Fibroblast of skin of right quadriceps (primary cell): Measurements from ENCODE around the gene CD27.
"Not testable (repeated sequence)": the region's sequence is repeated elsewhere in the genome, so short reads cannot be mapped to it uniquely, and the experiment has no call there.

Source experiments
- DNase-seq: peaks from one replicate; pipeline ENCODE4 v3.0.0-alpha.2; 2013

Gene CD27

GRCh38 chr12:6444704-6445688 lies at the start of gene CD27:
TSS of gene CD27 (plus strand) at chr12:6444955. CDS start at chr12:6445096, 141 bp downstream.
- DNase-seq = no peak

- no peak for DNase-seq
Measured at GRCh38 chr12:6396031-6396430, 48.7 kb upstream of the CD27 start.

GRCh38 chr12:6399884-6400644 lies 44.7 kb upstream of the CD27 start:
- DNase-seq = no peak

- DNase-seq = no peak
Measured at GRCh38 chr12:6404390-6404789, 40.4 kb upstream of the CD27 start.

- DNase-seq = no peak
Measured at GRCh38 chr12:6405963-6406362, 38.8 kb upstream of the CD27 start.

DNA sequence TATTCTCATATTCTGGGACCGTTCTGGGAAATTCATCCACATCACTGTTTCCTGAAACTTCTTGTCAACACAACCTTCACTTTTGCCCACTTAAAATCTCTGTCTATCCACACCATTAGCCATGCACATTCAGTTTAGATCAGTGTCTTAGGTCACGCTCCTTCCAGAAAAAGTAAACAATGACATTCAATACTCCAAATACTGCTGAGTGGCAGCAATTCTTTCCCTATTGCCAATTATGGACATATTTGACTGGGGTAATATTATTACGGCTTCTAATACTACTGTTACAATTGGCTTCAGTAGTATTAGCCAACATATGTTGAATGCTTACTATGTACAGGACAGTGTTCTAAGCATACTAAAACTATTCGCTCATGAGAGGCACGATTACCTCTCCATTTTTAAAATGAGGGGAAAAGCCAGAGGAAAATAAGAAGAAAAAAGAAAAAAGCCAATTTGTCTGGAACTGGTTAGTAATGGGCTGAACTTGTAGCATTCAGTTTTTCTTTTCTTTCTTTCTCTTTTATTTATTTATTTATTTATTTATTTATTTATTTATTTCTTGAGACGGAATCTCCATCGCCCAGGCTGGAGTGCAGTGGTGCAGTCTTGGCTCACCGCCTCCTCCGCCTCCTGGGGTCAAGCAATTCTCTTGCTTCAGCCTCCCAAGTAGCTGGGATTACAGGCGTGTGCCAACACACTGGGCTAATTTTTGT lies 37.4 kb upstream of the CD27 start:
- no peak for DNase-seq

DNA sequence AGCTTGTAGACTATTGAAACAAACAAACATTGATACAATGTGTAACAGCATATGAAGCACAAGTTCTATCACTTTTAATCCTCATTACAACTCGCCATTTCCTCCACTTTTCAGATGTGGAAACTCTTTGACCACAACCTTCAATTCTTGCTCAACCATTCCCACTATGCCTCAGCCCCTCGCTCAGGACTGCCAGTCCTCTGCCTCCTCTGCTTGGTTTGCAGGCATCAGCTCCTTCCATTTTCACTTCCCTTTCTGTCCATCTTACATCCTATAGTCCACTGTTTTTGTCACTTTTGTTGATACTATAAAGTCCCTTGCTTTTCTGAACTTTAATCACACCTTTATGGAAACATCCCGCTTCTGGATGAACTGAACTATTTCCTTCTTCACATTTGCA lies 28.2 kb upstream of the CD27 start:
- no peak for DNase-seq

DNA sequence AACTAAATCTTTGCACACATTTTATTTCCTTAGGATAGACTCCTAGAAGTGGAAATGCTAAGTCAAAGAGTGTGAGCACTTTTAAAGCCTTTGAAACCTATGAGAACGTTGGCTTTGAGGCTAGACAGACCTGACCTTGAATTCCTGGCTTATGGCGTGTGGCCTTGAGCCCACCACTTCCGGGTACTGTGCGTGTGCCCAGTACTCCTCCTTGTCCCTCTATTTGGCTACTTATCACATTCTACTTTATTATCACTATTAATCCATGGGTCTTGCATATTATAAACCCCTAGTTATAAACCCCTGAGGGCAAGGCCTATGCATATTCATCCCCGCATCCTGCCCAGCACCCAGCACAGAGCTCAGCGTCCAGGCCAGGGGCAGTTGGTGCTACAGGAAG lies 26.0 kb upstream of the CD27 start:
- no peak for DNase-seq

DNA sequence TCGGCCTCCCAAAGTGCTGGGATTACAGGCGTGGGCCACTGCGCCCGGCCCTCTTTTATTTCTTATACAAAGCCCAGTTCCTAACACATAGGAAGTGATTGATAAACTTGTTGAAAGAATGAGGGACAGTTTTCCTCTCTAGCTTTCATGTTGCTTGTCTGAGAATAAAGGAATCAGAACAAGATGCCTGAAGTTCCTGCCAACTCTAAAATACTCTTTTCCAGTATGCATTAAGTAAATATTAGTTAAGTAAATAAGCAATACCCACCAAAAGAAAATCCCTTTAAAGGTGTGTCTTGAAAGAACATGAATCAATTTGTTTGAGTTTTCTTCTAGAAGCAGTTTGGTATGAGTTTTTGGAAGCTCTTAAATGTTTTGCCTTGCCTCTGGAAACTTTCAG lies 24.4 kb upstream of the CD27 start:
- no peak for DNase-seq

GRCh38 chr12:6423267-6424007 lies 21.3 kb upstream of the CD27 start:
- DNase-seq = peak; percentile 87

- DNase-seq = no peak
Measured at GRCh38 chr12:6424008-6424347, 20.8 kb upstream of the CD27 start.

DNA sequence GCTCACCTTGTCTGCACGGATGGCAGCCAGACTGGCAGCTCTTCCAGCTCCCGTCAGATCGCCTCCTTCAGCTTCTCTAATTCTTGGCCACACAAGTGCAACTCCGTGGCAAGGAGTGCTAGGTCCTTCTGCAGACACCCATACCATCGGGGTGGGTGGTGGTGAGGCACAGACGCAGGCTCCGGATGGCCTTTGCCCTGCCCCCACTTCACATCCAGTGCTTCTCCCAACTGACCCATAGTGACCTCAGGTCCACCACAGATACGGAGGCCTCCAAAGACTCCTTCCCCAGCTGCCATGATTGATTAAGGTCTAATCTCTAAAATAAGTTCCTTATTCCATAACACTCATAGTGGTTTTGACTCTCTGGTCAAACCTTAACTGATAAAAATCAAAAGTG lies 19.9 kb upstream of the CD27 start:
- no peak for DNase-seq

DNA sequence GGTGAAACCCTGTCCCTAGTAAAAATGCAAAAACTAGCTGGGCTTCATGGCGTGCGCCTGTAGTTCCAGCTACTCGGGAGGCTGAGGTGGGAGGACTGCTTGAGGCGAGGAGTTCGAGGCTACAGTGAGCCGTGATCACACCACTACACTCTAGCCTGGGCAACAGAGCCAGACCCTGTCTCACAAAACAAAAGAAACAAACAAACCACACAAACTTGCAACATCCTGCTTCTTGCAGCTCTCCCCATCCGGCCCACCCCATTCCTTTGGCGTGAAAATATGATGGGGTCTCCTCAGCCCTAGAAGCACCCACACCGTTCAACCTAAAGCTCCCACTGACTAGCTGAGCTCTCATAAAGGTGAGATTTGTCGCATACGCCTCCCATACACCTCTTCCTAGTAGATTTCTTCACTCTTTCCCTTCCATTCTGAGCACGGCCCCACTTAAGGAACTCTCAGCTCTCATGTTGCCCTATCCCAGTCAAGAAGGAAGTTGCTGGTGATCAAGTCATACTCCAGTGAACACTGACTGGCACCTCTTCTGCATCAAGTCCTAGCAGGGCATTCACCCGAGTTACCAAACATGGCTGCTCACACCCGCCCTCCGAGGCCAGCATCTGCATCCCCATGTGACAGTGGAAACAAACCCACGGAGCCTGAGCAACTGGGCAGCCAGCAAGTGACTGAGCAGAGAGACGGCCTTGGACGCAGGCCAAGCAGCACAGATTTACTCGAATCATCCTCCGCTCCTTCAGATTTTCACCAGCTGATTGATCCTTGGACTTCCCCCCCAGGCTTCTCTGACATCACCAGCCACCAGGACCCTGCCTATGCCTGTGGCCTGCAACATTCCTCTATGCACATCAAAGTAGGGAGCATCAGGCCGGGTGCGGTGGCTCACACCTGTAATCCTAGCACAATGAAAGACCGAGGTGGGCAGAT lies 18.9 kb upstream of the CD27 start:
- DNase-seq = no peak

GRCh38 chr12:6426882-6427671 lies 17.7 kb upstream of the CD27 start:
- no peak for DNase-seq

- not testable (repeated sequence) for DNase-seq
Measured at GRCh38 chr12:6427796-6428195, 17.0 kb upstream of the CD27 start.

DNA sequence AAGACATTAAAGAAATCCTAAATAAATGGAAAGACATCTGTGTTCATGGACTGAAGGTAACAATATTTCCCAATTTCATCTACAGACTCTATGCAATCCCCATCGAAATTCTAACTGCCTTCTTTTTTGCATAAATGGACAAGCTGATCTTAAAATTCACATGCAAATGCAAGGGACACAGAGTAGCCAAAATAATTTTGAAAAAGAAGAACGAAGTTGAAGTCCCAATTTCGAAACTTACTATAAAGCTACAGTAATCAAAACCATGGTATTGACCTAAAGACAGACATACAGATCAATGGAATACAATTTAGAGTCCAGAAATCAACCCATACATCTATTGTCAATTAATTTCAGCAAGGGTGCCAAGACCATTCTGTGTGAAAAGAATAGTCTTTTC lies 16.4 kb upstream of the CD27 start:
- DNase-seq = no peak

- peak; percentile 94 for DNase-seq
Measured at GRCh38 chr12:6430124-6430989, 14.4 kb upstream of the CD27 start.

GRCh38 chr12:6432991-6433390 lies 11.8 kb upstream of the CD27 start:
- no peak for DNase-seq
